H1 (cell line): ENCODE measurements around the gene ATP1A1. TPM values are rescaled to one million over a fixed set of nuclear protein-coding genes. Genes with fewer than 3 reads are reported as not detected.

Experiments
- CHD1 ChIP-seq: IDR thresholded peaks from 2 replicates; pipeline ENCODE4 v1.6.1; 2012; ENCODE audit warnings: low read depth, low read length, improper control_type of control experiment
- RAD21 ChIP-seq, 2 experiments: IDR thresholded peaks in 1 of 2; conservative IDR thresholded peaks in 1 of 2; 2 replicates each; pipeline ENCODE4 v1.6.1; 2011; ENCODE audit warnings: low read depth in 2 of 2, low read length in 2 of 2, improper control_type of control experiment in 1 of 2, inconsistent platforms in 1 of 2, mild to moderate bottlenecking in 1 of 2, moderate library complexity in 1 of 2
- RBBP5 ChIP-seq: IDR thresholded peaks from 2 replicates; pipeline ENCODE4 v1.7.1; 2012; ENCODE audit warnings: low read depth, mild to moderate bottlenecking, inconsistent platforms, low read length, moderate library complexity, borderline replicate concordance
- polyA plus RNA-seq, 7 experiments: library from polyadenylated mRNA; depleted of rRNA in 3 of 7; stranded (reverse) in 5 of 7; unstranded in 2 of 7; fragments of >200 nt in 5 of 7; fragments of 200-250 nt in 2 of 7; gene quantifications; 1 replicate in 5 of 7; 2 replicates in 1 of 7; 4 replicates in 1 of 7; pipeline versions ENCODE4 v1.2.1 to v1.2.3, GENCODE V29; 2011 to 2013; ENCODE audit warnings: missing spikeins in 2 of 7, mixed read lengths in 2 of 7
- total RNA-seq: library from RNA; stranded (reverse); fragmentation: NEBNext Ultra II Directional; extraction: Animal tissue kit (Norgen Biotek cat#: 25700); gene quantifications from 2 replicates; pipeline ENCODE4 v1.2.1, GENCODE V29; 2021
- TF ChIP-seq, protein P1 (sequence below), 3 experiments: IDR thresholded peaks; 1 replicate in 2 of 3; 2 replicates in 1 of 3; pipeline versions ENCODE4 v1.5.1 to v1.6.1; 2011; ENCODE audit warnings: low read length in 3 of 3, mild to moderate bottlenecking in 3 of 3, inconsistent platforms in 2 of 3, low read depth in 1 of 3, moderate library complexity in 1 of 3; ENCODE audit not compliant: insufficient read depth in 1 of 3; ENCODE audit errors: control extremely low read depth in 1 of 3

Gene ATP1A1
- total and polyA plus RNA-seq, 2 of the 8 experiments (the other 6 are each of a cell fraction or from before 2014, with no cell fraction given): 222 to 325 TPM

DNA sequence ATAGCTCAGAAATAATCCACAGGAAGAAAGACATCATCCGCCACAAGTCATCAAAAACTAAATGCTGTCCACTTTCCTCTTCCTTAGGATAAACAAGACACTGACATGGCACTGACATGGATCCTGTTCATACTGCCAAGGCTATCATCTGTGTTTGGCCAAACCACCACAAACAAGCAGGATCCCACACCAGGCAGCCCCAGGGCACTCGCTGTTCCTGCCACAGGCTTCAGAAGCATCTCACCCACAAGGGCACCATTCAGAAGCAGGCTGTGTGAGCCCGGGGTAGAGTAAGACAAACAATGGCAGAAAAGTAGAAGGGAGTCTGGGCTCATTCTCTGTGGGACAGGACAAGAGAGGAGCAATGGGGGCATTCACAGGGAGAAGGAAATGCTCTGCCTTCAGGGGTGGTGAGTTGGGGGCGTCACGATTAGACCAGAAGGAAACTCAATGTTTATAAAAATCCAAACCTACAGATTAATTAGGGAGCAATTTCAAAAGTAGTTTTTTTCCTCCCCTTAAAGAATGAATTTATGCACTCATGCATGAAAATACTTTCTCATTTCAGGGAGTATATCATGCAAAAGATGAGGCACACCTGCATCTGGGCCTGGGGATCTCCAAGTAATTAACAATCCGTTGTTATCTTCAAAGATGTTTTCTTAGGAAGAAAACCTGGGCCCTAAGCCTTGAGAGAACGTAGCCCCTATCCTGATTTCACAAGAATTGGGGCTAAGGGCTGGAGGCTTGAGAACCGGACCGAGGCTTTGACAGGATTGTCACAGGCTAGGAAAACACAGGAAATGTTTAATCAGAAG lies 43.3 kb upstream of the ATP1A1 start (continued):
- TF ChIP-seq RAD21 (IDR thresholded peaks at IDR 0.05 in 1 of 2, conservative IDR thresholded peaks at IDR 0.05 in 1 of 2; ENCODE audit: low read depth in 2 of 2, low read length in 2 of 2) (no peak), RBBP5 (no peak), CHD1 (no peak)
- TF ChIP-seq, protein P1, sequence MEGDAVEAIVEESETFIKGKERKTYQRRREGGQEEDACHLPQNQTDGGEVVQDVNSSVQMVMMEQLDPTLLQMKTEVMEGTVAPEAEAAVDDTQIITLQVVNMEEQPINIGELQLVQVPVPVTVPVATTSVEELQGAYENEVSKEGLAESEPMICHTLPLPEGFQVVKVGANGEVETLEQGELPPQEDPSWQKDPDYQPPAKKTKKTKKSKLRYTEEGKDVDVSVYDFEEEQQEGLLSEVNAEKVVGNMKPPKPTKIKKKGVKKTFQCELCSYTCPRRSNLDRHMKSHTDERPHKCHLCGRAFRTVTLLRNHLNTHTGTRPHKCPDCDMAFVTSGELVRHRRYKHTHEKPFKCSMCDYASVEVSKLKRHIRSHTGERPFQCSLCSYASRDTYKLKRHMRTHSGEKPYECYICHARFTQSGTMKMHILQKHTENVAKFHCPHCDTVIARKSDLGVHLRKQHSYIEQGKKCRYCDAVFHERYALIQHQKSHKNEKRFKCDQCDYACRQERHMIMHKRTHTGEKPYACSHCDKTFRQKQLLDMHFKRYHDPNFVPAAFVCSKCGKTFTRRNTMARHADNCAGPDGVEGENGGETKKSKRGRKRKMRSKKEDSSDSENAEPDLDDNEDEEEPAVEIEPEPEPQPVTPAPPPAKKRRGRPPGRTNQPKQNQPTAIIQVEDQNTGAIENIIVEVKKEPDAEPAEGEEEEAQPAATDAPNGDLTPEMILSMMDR (IDR thresholded peaks at IDR 0.05; ENCODE audit: control extremely low read depth in 1 of 3, insufficient read depth in 1 of 3, low read depth in 1 of 3, low read length in 3 of 3): no peak
